PC-3 (cell line): ENCODE data around the gene GINS2. TPM values are rescaled to one million over a fixed set of nuclear protein-coding genes. Genes with fewer than 3 reads are reported as not detected.

Experiments used
- ATAC-seq: fragments of 200-7000 bp; cut with Tn5 transposase; 2 replicates; pipeline ENCODE4 v1.9.1; 2020; ENCODE audit warnings: mild to moderate bottlenecking, moderate library complexity
- BruUV-seq: library from RNA; stranded (reverse); fragments of 400-500 nt; replicated peaks from 2 replicates; lab custom pipeline; 2021; lab: Mats Ljungman, UMichigan
- CTCF ChIA-PET: fragments of 300-600 bp; sonication (Branson Sonifier 250); formaldehyde crosslinking; loops from one replicate; lab custom pipeline; 2022; ENCODE audit warnings: antibody characterized with exemption; lab: Charles Lee
- POLR2A ChIA-PET: fragments of 300-600 bp; sonication (Branson Sonifier 250); formaldehyde crosslinking; loops from one replicate; lab custom pipeline; 2022; ENCODE audit warnings: antibody characterized with exemption; ENCODE audit not compliant: unreplicated experiment; lab: Charles Lee
- DNase-seq: peaks from one replicate; pipeline ENCODE4 v3.0.0-alpha.2; 2015
- H2AFZ ChIP-seq: fragments of 300-600 bp; sonication (generic); 2 replicates; pipeline ENCODE4 v1.6.0; 2016; ENCODE audit warnings: antibody characterized with exemption, low read length
- H3F3A ChIP-seq: fragments of 300-600 bp; sonication (generic); one replicate; pipeline ENCODE4 v1.6.0; 2017; ENCODE audit warnings: antibody characterized with exemption, low read length, control low read depth, mild to moderate bottlenecking; ENCODE audit not compliant: unreplicated experiment
- H3K27ac ChIP-seq: fragments of 300-600 bp; sonication (generic); 2 replicates; pipeline ENCODE4 v1.5.1; 2016; ENCODE audit warnings: mild to moderate bottlenecking, low read length
- H3K27me3 ChIP-seq: fragments of 300-600 bp; sonication (generic); 2 replicates; pipeline ENCODE4 v1.6.1; 2016; ENCODE audit warnings: low read length, mixed read lengths
- H3K36me3 ChIP-seq: fragments of 300-600 bp; sonication (generic); 2 replicates; pipeline ENCODE4 v1.6.1; 2016; ENCODE audit warnings: low read depth, mixed run types, low read length, mixed read lengths
- H3K4me1 ChIP-seq: fragments of 300-600 bp; sonication (generic); 2 replicates; pipeline ENCODE4 v1.5.1; 2016; ENCODE audit warnings: low read length; ENCODE audit not compliant: insufficient read depth
- H3K4me2 ChIP-seq: fragments of 300-600 bp; sonication (generic); 2 replicates; pipeline ENCODE4 v1.6.0; 2016; ENCODE audit warnings: low read length
- H3K4me3 ChIP-seq: fragments of 300-600 bp; sonication (generic); 2 replicates; pipeline ENCODE4 v1.5.1; 2016; ENCODE audit warnings: mild to moderate bottlenecking, low read length, mixed read lengths
- H3K79me2 ChIP-seq: fragments of 300-600 bp; sonication (generic); 2 replicates; pipeline ENCODE4 v1.6.1; 2017; ENCODE audit warnings: low read length, mixed read lengths
- H3K9ac ChIP-seq: fragments of 300-600 bp; sonication (generic); 2 replicates; pipeline ENCODE4 v1.6.0; 2016; ENCODE audit warnings: mild to moderate bottlenecking, low read length
- H3K9me2 ChIP-seq: fragments of 300-600 bp; sonication (generic); replicated peaks from 2 replicates; pipeline ENCODE4 v1.6.1; 2016; ENCODE audit warnings: mixed run types, low read length, mixed read lengths
- H3K9me3 ChIP-seq: fragments of 300-600 bp; sonication (generic); 2 replicates; pipeline ENCODE4 v1.6.1; 2016; ENCODE audit warnings: low read length, mixed read lengths
- H4K20me1 ChIP-seq: fragments of 300-600 bp; sonication (generic); 2 replicates; pipeline ENCODE4 v1.6.1; 2016; ENCODE audit warnings: low read length, mixed read lengths
- CTCF ChIP-seq: fragments of 300-600 bp; sonication (generic); conservative IDR thresholded peaks from 2 replicates; pipeline ENCODE4 v1.5.1; 2017; ENCODE audit warnings: antibody characterized with exemption, low read depth, mild to moderate bottlenecking, low read length
- EZH2 ChIP-seq: fragments of 300-600 bp; sonication (generic); IDR thresholded peaks from one replicate; pipeline ENCODE4 v1.6.1; 2017; ENCODE audit warnings: antibody characterized with exemption, mild to moderate bottlenecking, low read length; ENCODE audit not compliant: unreplicated experiment
- EZH2phosphoT487 ChIP-seq: fragments of 300-600 bp; sonication (generic); IDR thresholded peaks from 2 replicates; pipeline ENCODE4 v1.6.1; 2018; ENCODE audit warnings: mild to moderate bottlenecking, antibody characterized with exemption, low read length, borderline replicate concordance
- intact Hi-C: fragments of 100-400 bp; cut with micrococcal nuclease; formaldehyde crosslinking; loops from 2 replicates; pipeline ENCODE4 v1.9.0; 2023
- total RNA-seq: library from RNA; depleted of rRNA; stranded (reverse); fragments of >200 nt; gene quantifications from 2 replicates; pipeline ENCODE4 v1.2.3, GENCODE V29; 2014

GINS2 gene
- total RNA-seq, 1 experiment from 2014 or later = 28.7 TPM

GRCh38 chr16:85717393-85718152 is 28.8 kb upstream of the GINS2 start:
- no peaks in the 10 kb centered on the region for H3K27me3 ChIP-seq
- BruUV-seq = no TSS peak
- intact Hi-C loops = no loop called here
- no peak overlapping the region for H2AFZ ChIP-seq
- DNase-seq (peak; percentile 60), ATAC-seq (no peak)
- peaks cover 10% of the 10 kb centered on the region for H3K4me1 ChIP-seq
- 0 out of 2 replicates have a peak, but pooled peaks cover 4% of the 10 kb centered on the region for H3K79me2 ChIP-seq
- no peak overlapping the region for H3K4me3 ChIP-seq
- H3K9me2 ChIP-seq = no peaks in the 10 kb centered on the region
- no peaks in the 10 kb centered on the region for H3K9me3 ChIP-seq
- peaks cover 4% of the 10 kb centered on the region; the same call in 1 of the 2 replicates for H3K36me3 ChIP-seq
- H3K4me2 ChIP-seq = no peak overlapping the region
- H4K20me1 ChIP-seq = no peaks in the 10 kb centered on the region
- ChIA-PET CTCF (interaction anchor here (0.5 to 1.1 kb wide), 2 partner anchors 28 to 105 kb away, joined by 3 to 9 read pairs; no protein-coding TSS in a partner anchor), POLR2A (no interaction called here)
- TF ChIP-seq CTCF (peak; percentile 70), EZH2 (no peak)
- H3K9ac ChIP-seq = no peak overlapping the region
- no peak overlapping the region for H3K27ac ChIP-seq
- H3F3A ChIP-seq = no peaks in the 10 kb centered on the region

- H3F3A ChIP-seq = no peaks in the 10 kb centered on the region
- no peak for TF ChIP-seq EZH2
- no peak for TF ChIP-seq EZH2phosphoT487
- no peak for TF ChIP-seq CTCF
- ATAC-seq (no peak), DNase-seq (no peak)
- no peak overlapping the region for H3K27ac ChIP-seq
- no peak overlapping the region for H2AFZ ChIP-seq
- CTCF ChIA-PET = interaction anchor here (1.1 kb wide), 1 partner anchor 27 kb away, joined by 3 read pairs; no protein-coding TSS in a partner anchor
- no peaks in the 10 kb centered on the region for H3K9me2 ChIP-seq
- H4K20me1 ChIP-seq = no peaks in the 10 kb centered on the region
- H3K27me3 ChIP-seq = no peaks in the 10 kb centered on the region
- H3K9me3 ChIP-seq = no peaks in the 10 kb centered on the region
- no peak overlapping the region for H3K4me2 ChIP-seq
- no peak overlapping the region for H3K4me3 ChIP-seq
- peaks cover 13% of the 10 kb centered on the region; the same call in 1 of the 2 replicates for H3K36me3 ChIP-seq
- no peak overlapping the region for H3K9ac ChIP-seq
- no TSS peak for BruUV-seq
- POLR2A ChIA-PET = no interaction called here
- H3K79me2 ChIP-seq = 0 out of 2 replicates have a peak, but pooled peaks cover 4% of the 10 kb centered on the region
- peaks cover 10% of the 10 kb centered on the region for H3K4me1 ChIP-seq
- intact Hi-C loops = no loop called here
Measured at GRCh38 chr16:85716680-85717038, 27.9 kb upstream of the GINS2 start.

- no peak for TF ChIP-seq EZH2
- TF ChIP-seq EZH2phosphoT487 = no peak
- no peak for TF ChIP-seq CTCF
- Histone ChIP-seq H3K9me2 (no peaks in the 10 kb centered on the region), H3F3A (no peaks in the 10 kb centered on the region), H3K27me3 (no peaks in the 10 kb centered on the region), H2AFZ (no peak overlapping the region), H3K4me3 (no peak overlapping the region), H3K9ac (no peak overlapping the region), H3K27ac (no peak overlapping the region), H4K20me1 (no peaks in the 10 kb centered on the region), H3K79me2 (no peaks in the 10 kb centered on the region), H3K36me3 (peaks cover 14% of the 10 kb centered on the region; the same call in 1 of the 2 replicates), H3K4me1 (peaks cover 10% of the 10 kb centered on the region), H3K4me2 (no peak overlapping the region), H3K9me3 (no peaks in the 10 kb centered on the region)
- BruUV-seq = no TSS peak
- intact Hi-C loops = no loop called here
- ATAC-seq (no peak), DNase-seq (no peak)
- ChIA-PET POLR2A (no interaction called here), CTCF (no interaction called here)
Measured at GRCh38 chr16:85716022-85716679, 27.4 kb upstream of the GINS2 start.
